CD4-positive, alpha-beta memory T cell (primary cell): ENCODE results near the gene DUSP9. TPM values are rescaled to one million over a fixed set of nuclear protein-coding genes. Genes with fewer than 3 reads are reported as not detected.

Source experiments
- CTCF ChIA-PET: fragments of 350-600 bp; sonication (Branson Sonifier 250); formaldehyde crosslinking; loops from one replicate; lab custom pipeline; 2021; ENCODE audit warnings: inconsistent platforms; ENCODE audit not compliant: partially characterized antibody; lab: Charles Lee
- POLR2A ChIA-PET: fragments of 350-600 bp; sonication (Branson Sonifier 250); formaldehyde crosslinking; loops from one replicate; lab custom pipeline; 2021; ENCODE audit not compliant: partially characterized antibody; lab: Charles Lee
- DNase-seq, 5 donors: peaks; one replicate each; pipeline versions ENCODE4 v3.0.0 to v3.0.0-alpha.2; 2020 to 2022; ENCODE audit warnings: mixed read lengths in 1 of 5
- H3K27ac ChIP-seq: one replicate; pipeline ENCODE4 v1.7.0; 2013; ENCODE audit warnings: low read depth, low read length
- H3K27me3 ChIP-seq: 2 replicates; pipeline ENCODE4 v1.7.0; 2013; ENCODE audit warnings: mild to moderate bottlenecking, low read length, moderate library complexity; ENCODE audit not compliant: insufficient read depth
- H3K36me3 ChIP-seq: 2 replicates; pipeline ENCODE4 v1.7.0; 2013; ENCODE audit warnings: mild to moderate bottlenecking, low read length, moderate library complexity; ENCODE audit not compliant: insufficient read depth
- H3K4me1 ChIP-seq: 2 replicates; pipeline ENCODE4 v1.7.0; 2013; ENCODE audit warnings: mild to moderate bottlenecking, low read length, moderate library complexity; ENCODE audit not compliant: insufficient read depth
- H3K4me3 ChIP-seq, 2 donors: one replicate each; pipeline ENCODE4 v1.7.0; 2013; ENCODE audit warnings: low read length in 2 of 2, mild to moderate bottlenecking in 1 of 2
- H3K9me3 ChIP-seq, 2 donors: one replicate each; pipeline ENCODE4 v1.7.0; 2013; ENCODE audit warnings: low read length in 2 of 2, control low read depth in 1 of 2; ENCODE audit not compliant: control insufficient read depth in 1 of 2
- H3K27ac Mint-ChIP-seq, 7 donors: one replicate each; pipeline ENCODE4 v1.8.0; 2020 to 2021; ENCODE audit warnings: mixed read lengths in 7 of 7, mild to moderate bottlenecking in 6 of 7, inconsistent platforms in 3 of 7, moderate library complexity in 3 of 7
- H3K27me3 Mint-ChIP-seq, 2 donors: one replicate each; pipeline ENCODE4 v1.8.0; 2020 to 2021; ENCODE audit warnings: mixed read lengths in 2 of 2
- H3K36me3 Mint-ChIP-seq, 2 donors: one replicate each; pipeline ENCODE4 v1.8.0; 2020 to 2021; ENCODE audit warnings: mixed read lengths in 2 of 2, inconsistent platforms in 1 of 2, mild to moderate bottlenecking in 1 of 2
- H3K4me1 Mint-ChIP-seq, 4 donors: one replicate each; pipeline ENCODE4 v1.8.0; 2020 to 2021; ENCODE audit warnings: mixed read lengths in 4 of 4, mild to moderate bottlenecking in 1 of 4
- H3K4me3 Mint-ChIP-seq, 8 donors: one replicate each; pipeline ENCODE4 v1.8.0; 2020 to 2021; ENCODE audit warnings: mixed read lengths in 8 of 8, mild to moderate bottlenecking in 7 of 8, moderate library complexity in 6 of 8, inconsistent platforms in 3 of 8
- H3K9me3 Mint-ChIP-seq, 8 donors: one replicate each; pipeline ENCODE4 v1.8.0; 2020 to 2021; ENCODE audit warnings: mixed read lengths in 8 of 8, mild to moderate bottlenecking in 5 of 8, inconsistent platforms in 3 of 8, moderate library complexity in 1 of 8
- intact Hi-C: fragments of 100-400 bp; cut with micrococcal nuclease; formaldehyde crosslinking; loops from one replicate; pipeline ENCODE4 v1.15.1; 2023
- polyA plus RNA-seq, 2 donors: library from polyadenylated mRNA; unstranded; fragments of 300-500 nt; fragmentation: Illumina TruSeq; gene quantifications; one replicate each; pipeline ENCODE4 v1.2.3, GENCODE V29; 2021
- total RNA-seq, 2 experiments: library from RNA; stranded (reverse); gene quantifications; one replicate each; pipeline ENCODE4 v1.2.3, GENCODE V29; 2021

The DUSP9 gene
- total and polyA plus RNA-seq, 4 experiments from 2014 or later: not detected

DNA sequence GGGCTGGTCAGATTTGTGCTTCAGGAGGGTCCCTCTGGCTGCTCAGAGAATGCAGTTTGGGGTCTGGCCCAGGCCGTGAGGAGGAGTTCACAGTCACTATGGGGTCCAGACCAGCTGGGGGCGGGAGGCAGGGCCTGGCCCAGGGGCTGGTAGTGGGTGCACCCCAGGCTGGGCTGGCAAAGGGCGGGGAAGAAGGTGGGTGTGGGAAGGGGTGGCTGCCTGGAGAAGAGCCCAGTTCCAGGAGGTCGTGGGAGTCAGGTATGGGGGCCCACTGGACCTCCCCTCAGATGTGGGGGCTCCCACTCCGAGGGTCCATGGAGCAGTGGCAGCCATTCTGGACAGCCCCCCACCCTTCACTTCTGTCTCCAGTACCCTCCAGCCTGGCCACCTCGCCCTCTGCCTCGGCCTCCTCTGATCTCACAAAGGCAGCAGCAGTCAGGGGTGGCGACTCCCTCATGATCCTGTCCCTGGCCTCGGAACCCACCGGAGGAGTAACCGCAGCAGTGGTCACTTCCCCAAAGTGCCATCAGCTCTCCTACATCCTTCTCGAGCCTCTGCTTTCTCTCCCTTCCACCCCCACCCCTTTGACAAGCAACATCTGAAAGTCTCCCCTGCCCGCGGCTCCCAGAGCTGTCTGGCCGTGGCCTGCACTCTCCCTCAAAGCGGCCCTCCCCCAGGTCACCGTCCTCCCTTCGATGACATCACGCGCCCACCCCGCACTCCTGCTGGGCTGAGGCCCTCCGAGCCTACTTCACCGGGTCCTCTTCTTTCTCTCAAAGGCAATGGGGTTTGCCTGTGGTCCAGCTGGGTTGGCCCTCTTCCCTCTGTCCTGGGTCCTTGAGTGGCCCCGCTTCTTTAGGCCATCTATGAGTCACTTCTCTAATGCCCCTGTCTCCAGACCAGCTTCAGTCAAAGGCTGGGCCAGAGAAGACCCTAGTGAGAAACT is 39.0 kb downstream of the DUSP9 start:
- Histone ChIP-seq H3K27ac (no peak overlapping the region), H3K4me1 (no peaks in the 10 kb centered on the region), H3K27me3 (no peaks in the 10 kb centered on the region), H3K9me3 (no peaks in the 10 kb centered on the region), H3K36me3 (no peaks in the 10 kb centered on the region), H3K4me3 (no peak overlapping the region)
- Mint-ChIP-seq H3K27ac (no peak overlapping the region), H3K4me3 (peak overlapping the region in 2 of 8 donors; percentile 32 to 39), H3K36me3 (no peaks in the 10 kb centered on the region), H3K27me3 (no peaks in the 10 kb centered on the region), H3K9me3 (peaks cover 0 to 1% (median 0%) of the 10 kb centered on the region in 8 donors), H3K4me1 (no peaks in the 10 kb centered on the region)
- POLR2A ChIA-PET: no interaction called here
- intact Hi-C loops: loop anchor here (5.0 kb wide), 2 partner anchors 36 to 266 kb away; partner anchors contain the start of genes ABCD1 and BCAP31
- peak in 1 of 5 donors; percentile 26 for DNase-seq
- CTCF ChIA-PET: interaction anchor here (1.4 to 1.6 kb wide), 3 partner anchors 22 to 265 kb away, joined by 3 to 5 read pairs (median 4); no protein-coding TSS in a partner anchor

DNA sequence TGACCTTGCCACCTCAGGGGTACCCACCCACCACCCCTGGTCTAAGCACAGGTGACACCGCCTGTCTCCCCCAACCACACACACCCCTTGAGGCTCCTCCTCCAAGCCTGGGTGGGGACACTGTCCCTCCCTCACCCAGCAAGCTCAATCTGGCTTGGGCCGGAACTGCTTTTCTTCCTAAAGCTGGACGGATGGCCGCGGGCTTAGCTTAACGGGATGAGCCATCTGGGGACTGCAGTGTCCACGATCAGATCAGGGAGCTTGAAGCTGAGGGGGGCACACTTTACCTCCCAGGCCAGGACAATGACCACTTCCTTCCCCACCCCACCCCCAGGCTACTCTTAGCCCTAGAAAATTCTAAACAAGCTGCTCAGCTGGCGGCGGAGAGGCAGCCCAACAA is 39.7 kb downstream of the DUSP9 start:
- H3K4me3 Mint-ChIP-seq: peak overlapping the region in 4 of 8 donors; percentile 32 to 54 (median 37)
- peak in 1 of 5 donors; percentile 3 for DNase-seq
- CTCF ChIA-PET: interaction anchor here (0.9 to 1.6 kb wide), 6 partner anchors 20 to 264 kb away, joined by 3 to 5 read pairs (median 4); partner anchors contain the start of genes IDH3G and SSR4
- H3K27ac Mint-ChIP-seq: no peak overlapping the region
- H3K27me3 Mint-ChIP-seq: no peaks in the 10 kb centered on the region
- H3K4me1 Mint-ChIP-seq: no peaks in the 10 kb centered on the region
- Histone ChIP-seq H3K4me3 (no peak overlapping the region), H3K27ac (no peak overlapping the region), H3K9me3 (no peaks in the 10 kb centered on the region), H3K4me1 (no peaks in the 10 kb centered on the region), H3K27me3 (no peaks in the 10 kb centered on the region), H3K36me3 (no peaks in the 10 kb centered on the region)
- intact Hi-C loops: loop anchor here (5.0 kb wide), 2 partner anchors 36 to 266 kb away; partner anchors contain the start of genes ABCD1 and BCAP31
- no peaks in the 10 kb centered on the region for H3K9me3 Mint-ChIP-seq
- POLR2A ChIA-PET: no interaction called here
- H3K36me3 Mint-ChIP-seq: no peaks in the 10 kb centered on the region

DNA sequence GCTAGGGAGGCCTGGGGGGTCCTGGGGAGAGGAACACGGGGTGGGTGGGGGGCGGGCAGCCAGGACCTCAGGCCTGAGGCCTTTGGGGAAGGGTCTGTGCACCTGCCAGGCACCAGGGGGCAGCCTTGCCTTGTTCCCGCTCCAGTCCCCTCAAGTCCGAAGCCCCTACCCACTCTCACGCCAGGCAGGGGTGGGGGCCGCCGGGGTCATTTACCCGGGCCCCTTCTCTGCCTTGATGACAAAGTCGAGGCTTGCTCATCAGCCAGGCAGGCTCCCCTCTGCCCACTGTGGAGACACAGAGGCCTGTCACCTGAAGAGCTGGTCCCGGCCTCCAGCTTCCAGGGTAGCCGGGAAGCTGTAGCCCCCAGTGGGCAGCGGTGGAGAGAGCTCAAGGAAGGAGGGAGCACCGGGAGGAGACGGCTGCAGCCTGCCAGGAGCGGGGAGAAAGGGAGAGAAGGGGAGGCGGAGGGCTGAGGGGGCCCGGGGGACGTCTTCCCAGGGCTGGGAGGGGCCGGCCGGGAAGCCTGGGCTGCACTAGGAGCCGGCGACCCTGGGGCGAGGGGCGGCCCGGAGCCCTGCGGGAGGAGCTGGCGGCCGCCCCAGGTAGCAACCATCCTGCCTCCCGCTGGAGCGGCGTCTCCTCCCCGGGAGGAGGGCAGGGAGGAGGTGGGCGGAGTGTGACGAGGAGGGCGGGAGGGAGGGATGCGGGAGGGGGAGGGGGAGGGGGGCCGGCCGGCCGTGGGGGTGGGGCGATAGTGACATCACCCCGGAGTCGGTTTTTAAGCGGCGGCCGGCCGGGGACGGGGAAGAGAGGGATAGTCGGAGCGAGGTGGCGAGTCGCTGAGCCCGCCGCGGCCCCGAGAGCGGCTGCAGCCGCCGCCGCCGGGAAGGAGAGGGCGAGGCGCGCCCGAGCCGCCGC is 40.4 kb downstream of the DUSP9 start, which contains the start of gene SLC6A8:
Gene SLC6A8, plus strand, starts transcription at position 806 of the 919 bp plus-strand sequence. CDS start 649 bp downstream, outside the sequence.
- no peaks in the 10 kb centered on the region for H3K36me3 ChIP-seq
- H3K9me3 ChIP-seq: no peaks in the 10 kb centered on the region
- H3K27ac ChIP-seq: no peak within 1 kb of the TSS
- no peaks in the 10 kb centered on the region for H3K4me1 ChIP-seq
- Mint-ChIP-seq H3K9me3 (no peaks in the 10 kb centered on the region), H3K36me3 (no peaks in the 10 kb centered on the region), H3K27me3 (no peaks in the 10 kb centered on the region), H3K27ac (no peak within 1 kb of the TSS), H3K4me3 (peak within 1 kb of the TSS; percentile 63 to 88 (median 76)), H3K4me1 (no peaks in the 10 kb centered on the region)
- ChIA-PET CTCF (interaction anchor here (0.9 to 1.6 kb wide), 6 partner anchors 21 to 264 kb away, joined by 3 to 5 read pairs (median 4); partner anchors contain the start of genes IDH3G and SSR4), POLR2A (no interaction called here)
- peak in 3 of 5 donors; percentile 10 to 44 (median 23) for DNase-seq
- intact Hi-C loops: loop anchor here (5.0 kb wide), 2 partner anchors 35 to 265 kb away; partner anchors contain the start of genes ABCD1 and BCAP31
- H3K27me3 ChIP-seq: no peaks in the 10 kb centered on the region
- H3K4me3 ChIP-seq: no peak within 1 kb of the TSS

DNA sequence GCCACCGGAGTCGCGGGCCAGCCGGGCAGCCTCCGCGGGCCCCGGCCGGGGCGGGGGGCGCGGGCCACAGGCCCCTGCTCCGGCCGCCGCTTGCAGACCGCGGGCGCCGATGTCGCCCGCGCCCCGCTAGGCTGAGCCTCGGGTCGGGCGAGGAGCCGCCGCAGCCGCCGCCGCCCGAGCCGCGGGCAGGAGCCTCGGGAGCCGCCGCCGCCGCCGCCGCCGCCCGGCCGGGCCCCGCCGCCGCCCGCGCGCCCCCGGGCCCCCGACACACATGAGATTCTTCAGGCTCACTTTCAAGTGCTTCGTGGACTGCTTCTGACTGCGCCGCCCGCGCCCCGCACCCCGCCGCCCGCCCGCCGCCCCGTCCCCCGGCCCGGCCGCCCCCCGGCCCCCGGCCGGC is 41.1 kb downstream of the DUSP9 start:
- CTCF ChIA-PET: interaction anchor here (1.2 to 1.4 kb wide), 2 partner anchors 22 to 107 kb away, joined by 3 to 4 read pairs; partner anchors contain the start of genes IDH3G and SSR4
- H3K36me3 Mint-ChIP-seq: no peaks in the 10 kb centered on the region

DNA sequence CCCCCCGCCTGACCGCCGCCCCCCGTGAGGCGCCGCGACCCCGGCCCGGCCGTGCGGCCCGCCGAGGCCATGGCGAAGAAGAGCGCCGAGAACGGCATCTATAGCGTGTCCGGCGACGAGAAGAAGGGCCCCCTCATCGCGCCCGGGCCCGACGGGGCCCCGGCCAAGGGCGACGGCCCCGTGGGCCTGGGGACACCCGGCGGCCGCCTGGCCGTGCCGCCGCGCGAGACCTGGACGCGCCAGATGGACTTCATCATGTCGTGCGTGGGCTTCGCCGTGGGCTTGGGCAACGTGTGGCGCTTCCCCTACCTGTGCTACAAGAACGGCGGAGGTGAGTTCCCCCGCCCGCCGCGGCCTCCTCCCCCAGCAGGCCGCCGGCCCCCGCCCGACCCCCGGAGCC is 41.5 kb downstream of the DUSP9 start:
- no peak overlapping the region for H3K4me3 ChIP-seq
- Mint-ChIP-seq H3K36me3 (no peaks in the 10 kb centered on the region), H3K27ac (no peak overlapping the region), H3K4me1 (no peaks in the 10 kb centered on the region), H3K27me3 (no peaks in the 10 kb centered on the region), H3K4me3 (no peak overlapping the region), H3K9me3 (no peaks in the 10 kb centered on the region)
- ChIA-PET CTCF (no interaction called here), POLR2A (no interaction called here)
- no peaks in the 10 kb centered on the region for H3K4me1 ChIP-seq
- peak in 1 of 5 donors; percentile 1 for DNase-seq
- H3K27ac ChIP-seq: no peak overlapping the region
- H3K36me3 ChIP-seq: no peaks in the 10 kb centered on the region
- no peaks in the 10 kb centered on the region for H3K27me3 ChIP-seq
- H3K9me3 ChIP-seq: no peaks in the 10 kb centered on the region
- intact Hi-C loops: loop anchor here (5.0 kb wide), 2 partner anchors 34 to 264 kb away; partner anchors contain the start of genes ABCD1 and BCAP31

More for the DNA sequence above, 41.1 kb downstream of the DUSP9 start:
- H3K27ac Mint-ChIP-seq: no peak overlapping the region
- POLR2A ChIA-PET: no interaction called here
- no peaks in the 10 kb centered on the region for H3K4me1 ChIP-seq
- no peak overlapping the region for H3K4me3 ChIP-seq
- no peaks in the 10 kb centered on the region for H3K36me3 ChIP-seq
- no peaks in the 10 kb centered on the region for H3K27me3 ChIP-seq
- intact Hi-C loops: loop anchor here (5.0 kb wide), 2 partner anchors 34 to 264 kb away; partner anchors contain the start of genes ABCD1 and BCAP31
- H3K27me3 Mint-ChIP-seq: no peaks in the 10 kb centered on the region
- H3K27ac ChIP-seq: no peak overlapping the region
- no peaks in the 10 kb centered on the region for H3K9me3 Mint-ChIP-seq
- no peaks in the 10 kb centered on the region for H3K4me1 Mint-ChIP-seq
- H3K4me3 Mint-ChIP-seq: no peak overlapping the region
- peak in 1 of 5 donors; percentile 4 for DNase-seq
- H3K9me3 ChIP-seq: no peaks in the 10 kb centered on the region

DNA sequence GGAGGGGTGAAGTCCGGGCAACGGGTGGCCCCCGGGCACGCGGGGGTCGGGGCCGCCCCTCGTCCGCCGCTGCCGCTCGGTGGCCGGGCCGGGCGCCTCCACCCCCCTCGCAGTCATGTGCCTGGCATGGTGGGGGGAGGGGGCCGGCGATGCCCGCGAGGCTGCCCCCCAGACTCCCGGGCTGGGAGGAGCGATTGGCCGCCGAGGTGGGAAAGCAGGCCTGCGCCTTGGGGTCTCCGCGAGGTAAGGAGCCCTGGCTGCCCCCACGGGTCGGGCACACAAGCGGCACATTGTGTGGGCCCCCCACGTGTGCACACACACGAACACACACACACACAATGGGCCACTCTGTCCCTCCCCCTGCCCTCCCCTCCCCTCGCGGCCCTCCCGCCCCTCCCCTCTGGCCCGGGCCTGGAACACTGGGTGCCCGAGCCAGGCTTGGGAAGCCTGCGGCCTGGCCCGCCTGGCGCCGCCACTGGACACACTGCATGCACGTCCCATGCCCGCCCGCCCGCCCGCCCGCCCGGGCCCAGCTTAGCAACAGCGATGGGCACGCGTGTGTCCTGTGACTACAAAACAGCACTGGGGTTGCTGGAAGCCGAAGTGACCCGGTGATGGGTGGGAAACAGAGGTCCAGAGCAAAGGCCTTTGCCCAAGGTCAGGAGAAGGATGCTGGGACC is 42.0 kb downstream of the DUSP9 start:
- CTCF ChIA-PET: no interaction called here
- Histone ChIP-seq H3K9me3 (no peaks in the 10 kb centered on the region), H3K4me1 (no peaks in the 10 kb centered on the region), H3K36me3 (no peaks in the 10 kb centered on the region), H3K4me3 (no peak overlapping the region), H3K27me3 (no peaks in the 10 kb centered on the region), H3K27ac (no peak overlapping the region)
- Mint-ChIP-seq H3K9me3 (no peaks in the 10 kb centered on the region), H3K27ac (no peak overlapping the region), H3K27me3 (no peaks in the 10 kb centered on the region), H3K4me1 (no peaks in the 10 kb centered on the region), H3K4me3 (peak overlapping the region in 1 of 8 donors; percentile 32), H3K36me3 (no peaks in the 10 kb centered on the region)
- DNase-seq: no peak
- POLR2A ChIA-PET: no interaction called here
- intact Hi-C loops: loop anchor here (5.0 kb wide), 2 partner anchors 33 to 263 kb away; partner anchors contain the start of genes ABCD1 and BCAP31
